OCI-LY7 (cell line): ENCODE data around the gene SYNGR3. TPM values are rescaled to one million over a fixed set of nuclear protein-coding genes. Genes with fewer than 3 reads are reported as not detected.

Source experiments
- BruUV-seq: library from RNA; stranded (reverse); fragments of 400-500 nt; replicated peaks from 2 replicates; lab custom pipeline; 2021; lab: Mats Ljungman, UMichigan
- CTCF ChIA-PET: fragments of 300-600 bp; sonication (Branson Sonifier 250); formaldehyde crosslinking; loops from one replicate; lab custom pipeline; 2022; ENCODE audit warnings: antibody characterized with exemption; ENCODE audit not compliant: unreplicated experiment; lab: Charles Lee
- POLR2A ChIA-PET: fragments of 300-600 bp; sonication (Branson Sonifier 250); formaldehyde crosslinking; loops from one replicate; lab custom pipeline; 2022; ENCODE audit warnings: antibody characterized with exemption; lab: Charles Lee
- DNase-seq: peaks from one replicate; pipeline ENCODE4 v3.0.0-alpha.2; 2015; ENCODE audit warnings: low spot score
- H2AFZ ChIP-seq: fragments of 200-600 bp; sonication (generic), shearing (Covaris generic); 2 replicates; pipeline ENCODE4 v1.6.1; 2014; ENCODE audit warnings: mild to moderate bottlenecking, antibody characterized with exemption, low read length, moderate library complexity
- H3K27ac ChIP-seq: fragments of 200-600 bp; sonication (generic); 2 replicates; pipeline ENCODE4 v1.5.1; 2014; ENCODE audit warnings: mixed run types, low read depth, mild to moderate bottlenecking, moderate library complexity, low read length, inconsistent platforms; ENCODE audit not compliant: poor library complexity, severe bottlenecking
- H3K36me3 ChIP-seq: fragments of 200-600 bp; sonication (generic); 2 replicates; pipeline ENCODE4 v1.6.1; 2014; ENCODE audit warnings: mild to moderate bottlenecking, antibody characterized with exemption, low read length, moderate library complexity, mixed read lengths; ENCODE audit not compliant: insufficient read depth
- H3K4me1 ChIP-seq: fragments of 200-600 bp; sonication (generic); 2 replicates; pipeline ENCODE4 v1.5.1; 2014; ENCODE audit warnings: mild to moderate bottlenecking, low read length; ENCODE audit not compliant: insufficient read depth, poor library complexity, severe bottlenecking
- H3K4me2 ChIP-seq: fragments of 200-600 bp; sonication (generic); 2 replicates; pipeline ENCODE4 v1.6.1; 2014; ENCODE audit warnings: mild to moderate bottlenecking, low read length
- H3K4me3 ChIP-seq: fragments of 200-600 bp; sonication (generic); 2 replicates; pipeline ENCODE4 v1.5.1; 2014; ENCODE audit warnings: mild to moderate bottlenecking, low read depth, low read length; ENCODE audit not compliant: poor library complexity, severe bottlenecking
- H3K79me2 ChIP-seq: fragments of 200-600 bp; sonication (generic); 2 replicates; pipeline ENCODE4 v1.6.1; 2016; ENCODE audit warnings: low read depth, mild to moderate bottlenecking, low read length, moderate library complexity, mixed read lengths; ENCODE audit not compliant: insufficient read depth
- H3K9me2 ChIP-seq: fragments of 200-600 bp; sonication (generic); 2 replicates; pipeline ENCODE4 v1.6.1; 2016; ENCODE audit warnings: mild to moderate bottlenecking, low read length, mixed read lengths; ENCODE audit not compliant: insufficient read depth
- H3K9me3 ChIP-seq: fragments of 200-600 bp; sonication (generic); 2 replicates; pipeline ENCODE4 v1.6.1; 2014; ENCODE audit warnings: mild to moderate bottlenecking, mixed run types, low read length, mixed read lengths
- H4K20me1 ChIP-seq: fragments of 200-600 bp; sonication (generic); 2 replicates; pipeline ENCODE4 v1.6.1; 2014; ENCODE audit warnings: mild to moderate bottlenecking, antibody characterized with exemption, low read length, moderate library complexity, mixed read lengths; ENCODE audit not compliant: insufficient read depth
- CTCF ChIP-seq: fragments of 200-600 bp; sonication (generic); conservative IDR thresholded peaks from 2 replicates; pipeline ENCODE4 v1.5.1; 2014; ENCODE audit warnings: mild to moderate bottlenecking, antibody characterized with exemption, low read length, moderate library complexity, mixed read lengths
- EZH2phosphoT487 ChIP-seq: fragments of 200-600 bp; sonication (generic); IDR thresholded peaks from 2 replicates; pipeline ENCODE4 v1.6.1; 2018; ENCODE audit warnings: low read depth, borderline replicate concordance, mild to moderate bottlenecking, mixed run types, antibody characterized with exemption, low read length, moderate library complexity, mixed read lengths
- intact Hi-C: fragments of 100-400 bp; cut with micrococcal nuclease; formaldehyde crosslinking; loops from one replicate; pipeline ENCODE4 v1.10.0; 2022; ENCODE audit not compliant: unreplicated experiment
- total RNA-seq, 2 experiments: library from RNA; depleted of rRNA in 1 of 2; stranded (reverse); fragments of >200 nt in 1 of 2; shearing (Covaris generic) in 1 of 2; gene quantifications; 2 replicates each; pipeline ENCODE4 v1.2.3, GENCODE V29; 2014 to 2022

The SYNGR3 gene
- total RNA-seq, 2 experiments from 2014 or later = 10.3 to 11.1 TPM

GRCh38 chr16:1947369-1947670 lies 42.5 kb upstream of the SYNGR3 start:
- no peaks in the 10 kb centered on the region for H3K36me3 ChIP-seq
- H3K9me2 ChIP-seq = no peaks in the 10 kb centered on the region
- H2AFZ ChIP-seq = no peak overlapping the region
- TF ChIP-seq EZH2phosphoT487 (no peak), CTCF (no peak)
- intact Hi-C loops = no loop called here
- POLR2A ChIA-PET = no interaction called here
- no peaks in the 10 kb centered on the region for H3K79me2 ChIP-seq
- no peak overlapping the region for H3K4me3 ChIP-seq
- H3K4me1 ChIP-seq = peaks cover 8% of the 10 kb centered on the region
- no peak overlapping the region for H3K27ac ChIP-seq
- DNase-seq = no peak
- no peaks in the 10 kb centered on the region for H3K9me3 ChIP-seq
- CTCF ChIA-PET = no interaction called here
- no TSS peak for BruUV-seq
- H3K4me2 ChIP-seq = no peak overlapping the region
- no peaks in the 10 kb centered on the region for H4K20me1 ChIP-seq

- Histone ChIP-seq H3K36me3 (no peaks in the 10 kb centered on the region), H3K4me3 (no peak overlapping the region), H3K4me1 (no peaks in the 10 kb centered on the region), H3K9me2 (no peaks in the 10 kb centered on the region), H3K4me2 (no peak overlapping the region), H4K20me1 (no peaks in the 10 kb centered on the region), H2AFZ (no peak overlapping the region), H3K9me3 (no peaks in the 10 kb centered on the region), H3K79me2 (no peaks in the 10 kb centered on the region), H3K27ac (no peak overlapping the region)
- TF ChIP-seq CTCF (no peak), EZH2phosphoT487 (no peak)
- intact Hi-C loops = no loop called here
- CTCF ChIA-PET = no interaction called here
- no peak for DNase-seq
- no TSS peak for BruUV-seq
- POLR2A ChIA-PET = interaction anchor here (0.7 kb wide), 1 partner anchor 71 kb away, joined by 4 read pairs; no protein-coding TSS in a partner anchor
Measured at GRCh38 chr16:1949507-1949906, 40.3 kb upstream of the SYNGR3 start.

- intact Hi-C loops = no loop called here
- no peaks in the 10 kb centered on the region for H3K79me2 ChIP-seq
- POLR2A ChIA-PET = no interaction called here
- no peak overlapping the region for H3K4me2 ChIP-seq
- no peak overlapping the region for H3K4me3 ChIP-seq
- no TSS peak for BruUV-seq
- CTCF ChIA-PET = no interaction called here
- H3K9me3 ChIP-seq = no peaks in the 10 kb centered on the region
- no peak for TF ChIP-seq EZH2phosphoT487
- TF ChIP-seq CTCF = no peak
- no peaks in the 10 kb centered on the region for H4K20me1 ChIP-seq
- H2AFZ ChIP-seq = no peak overlapping the region
- no peaks in the 10 kb centered on the region for H3K36me3 ChIP-seq
- no peak overlapping the region for H3K27ac ChIP-seq
- DNase-seq = no peak
- H3K4me1 ChIP-seq = no peaks in the 10 kb centered on the region
- H3K9me2 ChIP-seq = no peaks in the 10 kb centered on the region
Measured at GRCh38 chr16:1950047-1950446, 39.7 kb upstream of the SYNGR3 start.
